GM21423 (cell line): ENCODE results near the gene PHF1.

Source experiments
- ATAC-seq: cut with Tn5 transposase; IDR thresholded peaks from one replicate; pipeline ENCODE4 v1.9.1; 2021; ENCODE audit warnings: mild to moderate bottlenecking, moderate library complexity; ENCODE audit not compliant: unreplicated experiment

Gene PHF1

GRCh38 chr6:33417128-33417902 lies 6.5 kb downstream of the PHF1 start:
- ATAC-seq: no peak

GRCh38 chr6:33417903-33418689 lies 7.3 kb downstream of the PHF1 start, which contains the start of gene CUTA:
Gene CUTA (minus strand): TSS chr6:33418107. CDS start chr6:33418000, 107 bp downstream.
- ATAC-seq: peak; percentile 81

GRCh38 chr6:33418690-33419291 lies 8.0 kb downstream of the PHF1 start:
- ATAC-seq: no peak

GRCh38 chr6:33419580-33420490 lies 9.0 kb downstream of the PHF1 start, which contains the start of gene SYNGAP1:
Gene SYNGAP1 (plus strand): TSS chr6:33420065. CDS start chr6:33420265, 200 bp downstream.
- ATAC-seq: no peak

- ATAC-seq: no peak
Observed at GRCh38 chr6:33420491-33421343, 9.9 kb downstream of the PHF1 start.

GRCh38 chr6:33421344-33421643 lies 10.5 kb downstream of the PHF1 start:
- ATAC-seq: no peak

- ATAC-seq: no peak
Observed at GRCh38 chr6:33423777-33424176, 13.0 kb downstream of the PHF1 start.

- no peak for ATAC-seq
Observed at GRCh38 chr6:33424855-33425667, 14.2 kb downstream of the PHF1 start.

- peak; percentile 41 for ATAC-seq
Observed at GRCh38 chr6:33425668-33426577, 15.1 kb downstream of the PHF1 start.

GRCh38 chr6:33426590-33427511 lies 16.0 kb downstream of the PHF1 start:
- ATAC-seq: no peak

GRCh38 chr6:33427585-33428223 lies 16.9 kb downstream of the PHF1 start:
- ATAC-seq: no peak

GRCh38 chr6:33428224-33428965 lies 17.6 kb downstream of the PHF1 start:
- no peak for ATAC-seq

GRCh38 chr6:33428966-33429749 lies 18.3 kb downstream of the PHF1 start:
- ATAC-seq: no peak

GRCh38 chr6:33429750-33430052 lies 18.9 kb downstream of the PHF1 start:
- ATAC-seq: no peak

- no peak for ATAC-seq
Observed at GRCh38 chr6:33430334-33430733, 19.5 kb downstream of the PHF1 start.
